Osteoblast (primary cell): ENCODE results near the gene SPTBN5. TPM values are rescaled to one million over a fixed set of nuclear protein-coding genes. Genes with fewer than 3 reads are reported as not detected.

Source experiments
- small RNA-seq: library from RNA; depleted of rRNA; stranded (forward); fragments of <200 nt; gene quantifications from one replicate; pipeline ENCODE3, GENCODE V24; 2012
- total RNA-seq: library from RNA; depleted of rRNA; stranded (reverse); fragments of >200 nt; gene quantifications from 2 replicates; pipeline ENCODE4 v1.2.3, GENCODE V29; 2012

Gene SPTBN5
- total RNA-seq, 1 donor: 0.36 TPM

Small RNAs within 50 kb of the gene (small RNA-seq; reads per million reads assigned to genes)
- gene JMJD7-PLA2G4B: not detected
- not detected for gene MIR4310
- gene RNA5SP393: not detected

Other genes starting within 250 kb of the SPTBN5 start
- gene MGA, start 233.6 kb downstream of the SPTBN5 start, total RNA-seq: 40.2 and 41.0 TPM in 2 replicates
- gene MAPKBP1, start 119.6 kb downstream of the SPTBN5 start, total RNA-seq: 22.8 and 25.6 TPM in 2 replicates
- 1.2 and 1.4 TPM in 2 replicates for gene JMJD7, start 66.0 kb downstream of the SPTBN5 start, total RNA-seq
- 0.72 and 1.2 TPM in 2 replicates for gene PLA2G4B, start 55.2 kb downstream of the SPTBN5 start, total RNA-seq
- gene EHD4, start 78.5 kb upstream of the SPTBN5 start, total RNA-seq: 15.9 and 18.0 TPM in 2 replicates
- not detected in 2 replicates for gene PLA2G4E, start 127.0 kb upstream of the SPTBN5 start, total RNA-seq
- not detected in 2 replicates for gene PLA2G4D, start 200.5 kb upstream of the SPTBN5 start, total RNA-seq